ENCODE results near the gene TMEM51. TPM values are rescaled to one million over a fixed set of nuclear protein-coding genes. Genes with fewer than 3 reads are reported as not detected.

TMEM51 gene
- total and polyA plus RNA-seq, 10 of the 15 experiments (the other 5 are each of a cell fraction or from before 2014, with no cell fraction given) = 0.55 to 4.8 (median 3.1) TPM

GRCh38 chr1:15248216-15248615, 94.7 kb downstream of the TMEM51 start:
- ChIA-PET CTCF (interaction anchor here (0.9 to 2.8 kb wide), 7 partner anchors 13 to 120 kb away, joined by 3 to 20 read pairs (median 5); no protein-coding TSS in a partner anchor), POLR2A (interaction anchor here (1.0 to 4.0 kb wide), 5 partner anchors 11 to 91 kb away, joined by 3 to 18 read pairs (median 17); no protein-coding TSS in a partner anchor), SMC1A (ENCODE audit: uncharacterized antibody, unreplicated experiment) (interaction anchor here (0.6 to 4.1 kb wide), 14 partner anchors 11 to 826 kb away, joined by 3 to 28 read pairs (median 5); no protein-coding TSS in a partner anchor), RAD21 (ENCODE audit: unreplicated experiment) (interaction anchor here (0.6 to 2.9 kb wide), 13 partner anchors 9 to 716 kb away, joined by 3 to 20 read pairs (median 4); partner anchors contain the start of gene TMEM51)
- no peaks in the 10 kb centered on the region for H3K79me2 ChIP-seq (ENCODE audit: control insufficient read depth, insufficient read depth, low read length)
- no peak for TF ChIP-seq CTCF (IDR thresholded peaks at IDR 0.05 in 2 of 3, conservative IDR thresholded peaks at IDR 0.05 in 1 of 3; ENCODE audit: control insufficient read depth in 2 of 3, extremely low read depth in 1 of 3, insufficient read depth in 1 of 3, low read depth in 3 of 3, low read length in 3 of 3)
- no peak for TF ChIP-seq FOS (IDR thresholded peaks at IDR 0.05; ENCODE audit: borderline replicate concordance, extremely low read depth, insufficient read length)
- no peak for TF ChIP-seq PBX3 (IDR thresholded peaks at IDR 0.05; ENCODE audit: insufficient replicate concordance, low read depth, low read length)
- TF ChIP-seq SKIL (IDR thresholded peaks at IDR 0.05; ENCODE audit: low read depth, poor library complexity, severe bottlenecking) = no peak
- TF ChIP-seq SMARCA5 (IDR thresholded peaks at IDR 0.05) = no peak
- no peak for TF ChIP-seq EP300 (IDR thresholded peaks at IDR 0.05; ENCODE audit: borderline replicate concordance in 1 of 2, control insufficient read depth in 1 of 2, low read depth in 2 of 2, low read length in 2 of 2)
- no peak for TF ChIP-seq SMAD1 (IDR thresholded peaks at IDR 0.05; ENCODE audit: low read depth, partially characterized antibody)
- no peak for TF ChIP-seq ETV6 (conservative IDR thresholded peaks at IDR 0.05 in 1 of 2, IDR thresholded peaks at IDR 0.05 in 1 of 2; ENCODE audit: borderline replicate concordance in 1 of 2, low read depth in 1 of 2)
- TF ChIP-seq IKZF2 (IDR thresholded peaks at IDR 0.05) = no peak
- no peak for TF ChIP-seq BRCA1 (IDR thresholded peaks at IDR 0.05; ENCODE audit: low read depth, low read length)
- no peak for TF ChIP-seq MYC (IDR thresholded peaks at IDR 0.05; ENCODE audit: insufficient read depth, insufficient read length, insufficient replicate concordance, low read length, severe bottlenecking)
- TF ChIP-seq YY1 (IDR thresholded peaks at IDR 0.05; ENCODE audit: low read depth, low read length) = no peak
- TF ChIP-seq ZNF384 (IDR thresholded peaks at IDR 0.05; ENCODE audit: borderline replicate concordance, low read depth, low read length) = no peak
- no peak for TF ChIP-seq USF1 (IDR thresholded peaks at IDR 0.05; ENCODE audit: borderline replicate concordance, extremely low read length, insufficient read depth, low read depth, low read length)
- TF ChIP-seq PML (IDR thresholded peaks at IDR 0.05; ENCODE audit: low read length) = no peak
- no peak overlapping the region for H3K9ac ChIP-seq (ENCODE audit: control insufficient read depth, insufficient read depth, low read length)
- in situ Hi-C loops (cut with MboI) = no loop called here
- no peak overlapping the region; the same call in 1 of the 2 replicates for H3K4me2 ChIP-seq (ENCODE audit: control insufficient read depth, insufficient read depth)
- WGBS (ENCODE audit: insufficient coverage, insufficient replicate concordance, low lambda C conversion rate, missing lambda C conversion rate) = 58% methylated on average over 4 of the region's 4 CpGs
- H3K27me3 ChIP-seq (replicated peaks in 1 of 2; ENCODE audit: control insufficient read depth in 2 of 2, insufficient read depth in 2 of 2, low read length in 1 of 2) = no peaks in the 10 kb centered on the region
- DNase-seq (ENCODE audit: low read depth, low spot score) = no peak
- H3K4me1 ChIP-seq (ENCODE audit: control insufficient read depth, insufficient read depth, low read length) = peaks cover 30% of the 10 kb centered on the region
- ATAC-seq = no peak
- H3K27ac ChIP-seq (ENCODE audit: control insufficient read depth, insufficient read depth) = no peak overlapping the region
- peaks cover 13% of the 10 kb centered on the region; the same call in 2 of the 3 replicates for H3K9me3 ChIP-seq (replicated peaks; ENCODE audit: control insufficient read depth, insufficient read depth, low read length)
- H2AFZ ChIP-seq (ENCODE audit: control insufficient read depth, low read depth, low read length) = no peak overlapping the region
- no peak overlapping the region for H3K4me3 ChIP-seq
- intact Hi-C loops (cut with micrococcal nuclease; ENCODE audit: unreplicated experiment) = loop anchor here (5.0 kb wide), 1 partner anchor 91 kb away; no protein-coding TSS in a partner anchor
- no peaks in the 10 kb centered on the region for H4K20me1 ChIP-seq (ENCODE audit: control insufficient read depth, insufficient read depth)
- no peaks in the 10 kb centered on the region for H3K36me3 ChIP-seq (ENCODE audit: control insufficient read depth in 2 of 2, insufficient read depth in 2 of 2, low read length in 1 of 2)
- no TSS peak for BruUV-seq (replicated peaks)
- no peak for FAIRE-seq

All from GM12878 (cell line).